Liver (tissue), 9 donors: ENCODE data around the gene AGR2. TPM values are rescaled to one million over a fixed set of nuclear protein-coding genes. Genes with fewer than 3 reads are reported as not detected.

ENCODE experiments used
- DNase-seq: peaks from one replicate; pipeline ENCODE4 v3.0.0-alpha.2; 2017; ENCODE audit warnings: low spot score
- H3K27ac ChIP-seq, 2 donors: one replicate each; pipeline ENCODE4 v1.7.0; 2013; ENCODE audit warnings: inconsistent platforms in 2 of 2, low read length in 2 of 2, control low read depth in 1 of 2, low read depth in 1 of 2, mild to moderate bottlenecking in 1 of 2
- H3K27me3 ChIP-seq, 4 donors: one replicate each; pipeline versions ENCODE4 v1.6.1 to v1.7.0; 2013; ENCODE audit warnings: low read length in 3 of 4, inconsistent platforms in 1 of 4, mild to moderate bottlenecking in 1 of 4, moderate library complexity in 1 of 4; ENCODE audit not compliant: control insufficient read depth in 4 of 4, insufficient read depth in 4 of 4
- H3K36me3 ChIP-seq, 4 donors: one replicate each; pipeline versions ENCODE4 v1.6.1 to v1.7.0; 2013; ENCODE audit warnings: low read length in 3 of 4, mild to moderate bottlenecking in 3 of 4, low read depth in 1 of 4, moderate library complexity in 1 of 4; ENCODE audit not compliant: control insufficient read depth in 4 of 4, insufficient read depth in 3 of 4
- H3K4me1 ChIP-seq, 4 donors: one replicate each; pipeline versions ENCODE4 v1.6.1 to v1.7.0; 2013; ENCODE audit warnings: low read length in 3 of 4, mild to moderate bottlenecking in 3 of 4, moderate library complexity in 1 of 4; ENCODE audit not compliant: control insufficient read depth in 4 of 4, insufficient read depth in 4 of 4
- H3K4me3 ChIP-seq, 3 donors: one replicate each; pipeline versions ENCODE4 v1.6.1 to v1.7.0; 2013; ENCODE audit warnings: low read length in 3 of 3, control low read depth in 1 of 3, low read depth in 1 of 3, mild to moderate bottlenecking in 1 of 3
- H3K9ac ChIP-seq, 2 donors: one replicate each; pipeline ENCODE4 v1.7.0; 2013; ENCODE audit warnings: low read length in 2 of 2, mild to moderate bottlenecking in 2 of 2, moderate library complexity in 2 of 2, control low read depth in 1 of 2, low read depth in 1 of 2
- H3K9me3 ChIP-seq, 4 donors: one replicate each; pipeline versions ENCODE4 v1.6.1 to v1.7.0; 2013; ENCODE audit warnings: low read length in 3 of 4; ENCODE audit not compliant: control insufficient read depth in 4 of 4
- ATF3 ChIP-seq: IDR thresholded peaks from 2 replicates; pipeline ENCODE4 v1.6.1; 2016; ENCODE audit warnings: antibody characterized with exemption
- CTCF ChIP-seq: fragments of 150-350 bp; IDR thresholded peaks from 2 replicates; pipeline ENCODE4 v1.5.1; 2017; ENCODE audit warnings: improper control_type of control experiment, low read depth, low read length; ENCODE audit not compliant: missing input control
- EGR1 ChIP-seq, 2 donors: IDR thresholded peaks; 2 replicates each; pipeline ENCODE4 v1.6.1; 2016 to 2018; ENCODE audit warnings: antibody characterized with exemption in 2 of 2, low read depth in 2 of 2
- FOXA1 ChIP-seq: IDR thresholded peaks from 2 replicates; pipeline ENCODE4 v1.6.1; 2016; ENCODE audit warnings: antibody characterized with exemption
- FOXA2 ChIP-seq: IDR thresholded peaks from 2 replicates; pipeline ENCODE4 v1.6.1; 2016; ENCODE audit warnings: antibody characterized with exemption
- GABPA ChIP-seq, 2 donors: IDR thresholded peaks in 1 of 2; conservative IDR thresholded peaks in 1 of 2; 2 replicates each; pipeline ENCODE4 v1.6.1; 2016; ENCODE audit warnings: antibody characterized with exemption in 2 of 2, mild to moderate bottlenecking in 1 of 2, moderate library complexity in 1 of 2
- HNF4A ChIP-seq, 2 donors: conservative IDR thresholded peaks; 2 replicates each; pipeline ENCODE4 v1.6.1; 2016; ENCODE audit warnings: antibody characterized with exemption in 2 of 2, mild to moderate bottlenecking in 2 of 2
- HNF4G ChIP-seq: IDR thresholded peaks from 2 replicates; pipeline ENCODE4 v1.6.1; 2016; ENCODE audit warnings: antibody characterized with exemption
- JUND ChIP-seq, 2 donors: IDR thresholded peaks; 2 replicates each; pipeline ENCODE4 v1.6.1; 2016; ENCODE audit warnings: antibody characterized with exemption in 2 of 2
- MAX ChIP-seq: IDR thresholded peaks from 2 replicates; pipeline ENCODE4 v1.6.1; 2016; ENCODE audit warnings: antibody characterized with exemption
- NR2F2 ChIP-seq: IDR thresholded peaks from 2 replicates; pipeline ENCODE4 v1.6.1; 2016; ENCODE audit warnings: antibody characterized with exemption
- REST ChIP-seq: IDR thresholded peaks from 2 replicates; pipeline ENCODE4 v1.6.1; 2016; ENCODE audit warnings: antibody characterized with exemption, mild to moderate bottlenecking
- SP1 ChIP-seq: IDR thresholded peaks from 2 replicates; pipeline ENCODE4 v1.6.1; 2018; ENCODE audit warnings: antibody characterized with exemption, mild to moderate bottlenecking
- TAF1 ChIP-seq: conservative IDR thresholded peaks from 2 replicates; pipeline ENCODE4 v1.6.1; 2016; ENCODE audit warnings: antibody characterized with exemption, mild to moderate bottlenecking
- YY1 ChIP-seq: IDR thresholded peaks from 2 replicates; pipeline ENCODE4 v1.6.1; 2016; ENCODE audit warnings: antibody characterized with exemption, mild to moderate bottlenecking
- ZBTB33 ChIP-seq: IDR thresholded peaks from 2 replicates; pipeline ENCODE4 v1.6.1; 2016; ENCODE audit warnings: antibody characterized with exemption
- WGBS: extraction: QIAGEN DNeasy Blood & Tissue Kit; methylation state at CpG from one replicate; pipeline ENCODE4 v1.1.7; 2013; 5-methylcytosine and 5-hydroxymethylcytosine counted together
- polyA plus RNA-seq, 2 donors: library from polyadenylated mRNA; stranded (reverse) in 1 of 2; unstranded in 1 of 2; fragments of 200-250 nt in 1 of 2; fragments of >200 nt in 1 of 2; fragmentation: Nextera tagmentation in 1 of 2; extraction: Ambion mirVana in 1 of 2; gene quantifications; one replicate each; pipeline versions ENCODE4 v1.2.1 to v1.2.3, GENCODE V29; 2013 to 2015
- total RNA-seq, 2 donors: library from RNA; depleted of rRNA; stranded (reverse); fragments of >200 nt; gene quantifications; one replicate each; pipeline ENCODE4 v1.2.3, GENCODE V29; 2014
- donor health status: healthy.
- donor health status: healthy.
- donor health status: healthy.
- donor health status: healthy.
- donor health status: healthy.

The AGR2 gene
- total and polyA plus RNA-seq, 4 donors: 0.37 to 0.45 TPM; not detected in 2

GRCh38 chr7:16773884-16774283 lies 30.9 kb downstream of the AGR2 start:
- WGBS: 96% methylated on average over 2 of the region's 2 CpGs
- TF ChIP-seq REST: no peak
- TF ChIP-seq ZBTB33: no peak
- no peak for TF ChIP-seq GABPA (IDR thresholded peaks at IDR 0.05 in 1 of 2, conservative IDR thresholded peaks at IDR 0.05 in 1 of 2)
- TF ChIP-seq EGR1 (IDR thresholded peaks at IDR 0.05; ENCODE audit: low read depth in 2 of 2): no peak
- no peak for TF ChIP-seq FOXA2
- TF ChIP-seq FOXA1: no peak
- no peak for TF ChIP-seq CTCF
- TF ChIP-seq HNF4G: no peak
- TF ChIP-seq JUND (IDR thresholded peaks at IDR 0.05): no peak
- no peak for TF ChIP-seq ATF3
- no peak for TF ChIP-seq HNF4A (conservative IDR thresholded peaks at IDR 0.05)
- no peak for TF ChIP-seq MAX
- TF ChIP-seq TAF1: no peak
- TF ChIP-seq NR2F2: no peak
- TF ChIP-seq SP1: no peak
- no peak for TF ChIP-seq YY1

GRCh38 chr7:16773326-16773725 lies 31.5 kb downstream of the AGR2 start:
- no peak for DNase-seq
- Histone ChIP-seq H3K9ac (no peak overlapping the region), H3K27me3 (no peaks in the 10 kb centered on the region), H3K4me3 (no peak overlapping the region), H3K9me3 (no peaks in the 10 kb centered on the region), H3K4me1 (peaks cover 0 to 1% (median 0%) of the 10 kb centered on the region in 4 donors), H3K27ac (no peak overlapping the region), H3K36me3 (no peaks in the 10 kb centered on the region)
- 47% methylated on average over 2 of the region's 2 CpGs for WGBS
- TF ChIP-seq REST: no peak
- TF ChIP-seq ATF3: no peak
- no peak for TF ChIP-seq TAF1
- TF ChIP-seq ZBTB33: no peak
- no peak for TF ChIP-seq CTCF
- TF ChIP-seq FOXA2: no peak

More at GRCh38 chr7:16773884-16774283, 30.9 kb downstream of the AGR2 start:
- H3K36me3 ChIP-seq: no peaks in the 10 kb centered on the region
- H3K4me1 ChIP-seq: peaks cover 0 to 1% (median 0%) of the 10 kb centered on the region in 4 donors
- DNase-seq: no peak
- no peak overlapping the region for H3K9ac ChIP-seq
- no peak overlapping the region for H3K27ac ChIP-seq
- no peaks in the 10 kb centered on the region for H3K27me3 ChIP-seq
- H3K4me3 ChIP-seq: no peak overlapping the region
- H3K9me3 ChIP-seq: no peaks in the 10 kb centered on the region
